ENCODE measurements around the gene COMT.

The COMT gene

GRCh38 chr22:19982991-19983578 is 41.5 kb downstream of the COMT start:
- no peak for DNase-seq (ENCODE audit: low read depth)

- no peak for DNase-seq (ENCODE audit: low read depth)
Observed at GRCh38 chr22:19983741-19984140, 42.2 kb downstream of the COMT start.

GRCh38 chr22:19984201-19984753 is 42.7 kb downstream of the COMT start:
- DNase-seq (ENCODE audit: low read depth), result no peak

GRCh38 chr22:19984851-19985811 is 43.6 kb downstream of the COMT start:
- no peak for DNase-seq (ENCODE audit: low read depth)

- DNase-seq (ENCODE audit: low read depth), result no peak
Observed at GRCh38 chr22:19986011-19986409, 44.4 kb downstream of the COMT start.

GRCh38 chr22:19986410-19987341 is 45.1 kb downstream of the COMT start:
- peak; percentile 44 for DNase-seq (ENCODE audit: low read depth)

GRCh38 chr22:19987394-19988306 is 46.1 kb downstream of the COMT start:
- DNase-seq (ENCODE audit: low read depth), result no peak

GRCh38 chr22:19988331-19988808 is 46.8 kb downstream of the COMT start:
- no peak for DNase-seq (ENCODE audit: low read depth)

- DNase-seq (ENCODE audit: low read depth), result no peak
Observed at GRCh38 chr22:19988965-19989724, 47.6 kb downstream of the COMT start.

GRCh38 chr22:19989725-19990067 is 48.1 kb downstream of the COMT start:
- no peak for DNase-seq (ENCODE audit: low read depth)

GRCh38 chr22:19990188-19990587 is 48.6 kb downstream of the COMT start:
- no peak for DNase-seq (ENCODE audit: low read depth)

GRCh38 chr22:19990609-19991394 is 49.2 kb downstream of the COMT start:
- no peak for DNase-seq (ENCODE audit: low read depth)

GRCh38 chr22:19991395-19991644 is 49.7 kb downstream of the COMT start:
- no peak for DNase-seq (ENCODE audit: low read depth)

GRCh38 chr22:19991645-19992451 is 50.3 kb downstream of the COMT start:
- no peak for DNase-seq (ENCODE audit: low read depth)

- DNase-seq (ENCODE audit: low read depth), result no peak
Observed at GRCh38 chr22:19992481-19992911, 50.9 kb downstream of the COMT start.

GRCh38 chr22:19992921-19993355 is 51.4 kb downstream of the COMT start:
- DNase-seq (ENCODE audit: low read depth), result no peak

GRCh38 chr22:19993926-19994325 is 52.4 kb downstream of the COMT start:
- DNase-seq (ENCODE audit: low read depth), result no peak

- DNase-seq (ENCODE audit: low read depth), result no peak
Observed at GRCh38 chr22:19994851-19995610, 53.5 kb downstream of the COMT start.
